Frontal cortex (tissue), 4 donors: ENCODE results near the gene GMDS. TPM values are rescaled to one million over a fixed set of nuclear protein-coding genes. Genes with fewer than 3 reads are reported as not detected.

ENCODE experiments used
- DNase-seq, 2 donors: peaks; one replicate each; pipeline ENCODE4 v3.0.0; 2012; ENCODE audit warnings: low spot score in 2 of 2
- FAIRE-seq: peaks from 2 replicates; lab custom pipeline; 2012; peaks lifted over from hg19 to GRCh38; lab: Jason Lieb, UNC
- total RNA-seq: library from RNA; depleted of rRNA; stranded (reverse); fragments of >200 nt; gene quantifications from one replicate; pipeline ENCODE4 v1.2.3, GENCODE V29; 2014
- donor health status: control.
- donor health status: control.
- donor health status: control.

Gene GMDS
- total RNA-seq, 1 donor from 2014 or later: 5.3 TPM

DNA sequence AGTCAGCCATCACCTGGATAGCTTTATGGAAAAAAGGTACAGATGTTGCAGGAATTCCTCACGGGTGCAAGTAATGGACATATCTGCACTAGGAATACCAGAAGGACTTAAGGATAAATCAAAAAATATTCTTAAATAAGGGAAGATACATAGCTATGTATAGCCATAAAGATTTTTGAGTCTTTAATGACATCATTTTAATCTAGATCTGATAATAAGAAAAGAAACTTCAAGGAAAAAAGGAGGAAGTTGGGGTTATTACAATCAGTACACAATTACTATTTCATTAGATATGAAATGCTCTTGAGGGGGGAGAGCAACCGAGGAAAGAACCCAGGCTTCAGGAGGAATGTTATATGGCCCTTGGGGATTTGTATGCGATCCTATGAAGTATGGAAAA is 525.5 kb downstream of the GMDS start:
- FAIRE-seq (no peak), DNase-seq (no peak)

DNA sequence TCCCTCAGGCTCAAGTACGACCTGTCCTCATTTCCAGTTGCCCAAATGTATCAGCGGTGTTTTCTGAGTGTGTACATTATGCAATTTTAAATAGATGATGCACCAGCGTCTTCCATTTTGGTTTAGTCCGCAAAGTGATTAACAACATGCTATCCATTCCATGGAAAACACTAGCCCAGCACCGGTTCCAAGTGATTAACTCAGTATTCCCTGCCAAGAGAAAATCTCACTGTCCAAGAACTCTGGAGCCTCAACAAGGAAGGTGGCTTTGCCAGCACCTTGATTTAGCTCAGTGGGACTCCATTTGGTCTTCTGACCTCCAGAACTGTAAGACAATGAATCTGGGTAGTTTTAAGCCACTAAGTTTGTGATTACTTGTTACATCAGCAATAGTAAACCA is 528.5 kb downstream of the GMDS start:
- DNase-seq (no peak), FAIRE-seq (no peak)

DNA sequence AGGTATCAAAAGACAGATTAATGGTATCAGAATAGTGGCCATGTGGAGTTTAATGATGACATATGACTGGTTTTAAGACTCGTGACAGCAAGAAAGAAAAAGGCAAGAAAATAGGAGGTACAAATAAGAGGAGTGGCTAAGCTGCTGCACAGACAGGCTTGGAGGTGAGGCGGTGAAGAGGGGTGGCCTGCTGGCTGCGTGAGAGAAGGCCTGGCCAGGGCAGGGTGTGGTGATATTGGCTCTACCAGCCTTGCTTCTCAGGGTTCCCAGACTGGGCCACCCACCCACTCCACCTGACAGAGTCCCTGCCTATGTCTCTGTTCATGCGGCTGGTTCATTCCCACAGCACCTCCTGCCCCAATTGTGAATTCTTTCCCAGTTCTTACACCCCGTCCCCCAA is 529.0 kb downstream of the GMDS start:
- DNase-seq: no peak
- no peak for FAIRE-seq

DNA sequence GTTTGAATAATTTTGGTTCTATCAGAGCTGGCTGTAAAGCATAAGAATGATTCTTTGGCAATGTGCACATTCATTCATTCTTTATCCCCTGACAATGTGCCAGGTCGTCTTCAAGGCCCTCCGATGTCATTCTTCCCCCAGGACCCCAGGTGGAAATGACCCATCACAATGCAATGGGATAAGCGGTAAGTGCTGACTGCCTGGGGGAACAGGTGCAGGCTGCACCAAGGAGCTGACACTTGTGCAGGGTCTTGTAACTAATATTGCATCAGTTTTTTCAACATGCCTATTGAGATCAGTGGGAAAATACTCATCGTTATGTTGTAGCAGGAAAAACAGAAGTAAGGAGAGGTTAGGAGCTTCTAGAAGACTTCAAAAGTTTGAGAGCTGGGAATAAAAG is 530.1 kb downstream of the GMDS start:
- FAIRE-seq (no peak), DNase-seq (no peak)

DNA sequence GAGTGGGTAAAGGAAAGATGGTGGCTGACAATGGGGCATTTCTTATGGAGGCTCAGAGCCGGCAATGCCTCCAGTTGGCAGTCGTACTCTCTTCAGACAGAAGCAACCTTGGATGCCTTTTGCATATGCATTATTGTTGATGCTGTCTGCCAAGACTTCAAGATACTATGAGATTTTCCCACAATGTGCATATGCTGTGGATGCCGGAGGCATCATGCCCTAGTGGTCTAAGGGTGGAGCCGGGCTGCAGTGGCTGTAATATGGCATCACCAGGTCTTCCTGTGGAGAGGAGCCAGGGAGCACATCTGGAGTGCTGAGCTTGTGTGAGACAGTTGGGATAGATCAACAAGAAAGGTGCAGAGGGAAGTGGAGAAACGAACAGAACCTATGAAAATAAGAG is 530.8 kb downstream of the GMDS start:
- FAIRE-seq: no peak
- DNase-seq: no peak

GRCh38 chr6:1713016-1713600 is 532.3 kb downstream of the GMDS start:
- FAIRE-seq: no peak
- DNase-seq: no peak

DNA sequence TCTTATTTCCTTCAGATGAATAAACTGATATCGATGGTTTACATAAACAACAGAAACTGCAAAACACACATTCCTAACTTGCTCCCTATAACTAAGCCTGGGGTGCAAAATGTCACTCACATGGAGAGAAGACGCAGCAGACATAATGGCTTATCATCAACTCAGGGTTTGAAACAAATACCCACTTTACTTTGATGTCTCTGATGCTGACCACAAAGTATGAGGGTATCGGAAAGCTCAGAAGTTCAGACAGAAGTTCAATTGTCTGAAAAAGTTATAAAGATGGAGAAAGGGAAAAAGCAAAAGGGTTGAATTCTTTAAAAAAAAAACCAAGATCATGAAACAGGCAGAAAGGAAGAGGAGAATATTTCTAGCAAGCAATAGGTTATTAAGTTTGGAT is 533.0 kb downstream of the GMDS start:
- FAIRE-seq (no peak), DNase-seq (no peak)

- FAIRE-seq (no peak), DNase-seq (no peak)
Observed at GRCh38 chr6:1711136-1711535, 534.3 kb downstream of the GMDS start.

DNA sequence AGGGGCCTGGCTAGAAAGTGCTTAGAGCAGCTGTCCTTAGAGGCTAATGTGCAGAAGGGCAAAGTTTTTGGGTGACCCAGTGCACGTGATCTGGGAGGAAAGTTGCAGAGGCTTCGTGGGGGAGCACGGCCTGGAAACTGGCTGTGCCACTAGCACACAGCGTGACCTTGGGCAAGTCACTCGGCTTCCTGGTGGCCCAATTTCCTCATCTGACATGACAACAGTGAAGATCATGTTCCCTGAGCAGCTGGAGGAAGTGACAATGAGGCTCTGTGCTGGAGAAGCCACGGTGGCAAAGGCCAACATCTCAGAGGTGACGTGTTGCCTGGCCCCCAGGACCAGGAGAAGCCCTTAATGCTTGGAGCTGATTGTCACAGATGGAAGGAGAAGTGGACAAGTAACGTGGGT is 536.2 kb downstream of the GMDS start:
- DNase-seq (no peak), FAIRE-seq (no peak)

GRCh38 chr6:1708820-1709219 is 536.6 kb downstream of the GMDS start:
- DNase-seq (no peak), FAIRE-seq (no peak)

- DNase-seq (no peak), FAIRE-seq (no peak)
Observed at GRCh38 chr6:1708122-1708521, 537.3 kb downstream of the GMDS start.

GRCh38 chr6:1705630-1706029 is 539.8 kb downstream of the GMDS start:
- DNase-seq (no peak), FAIRE-seq (no peak)

- DNase-seq: no peak
- FAIRE-seq: no peak
Observed at GRCh38 chr6:1705183-1705582, 540.2 kb downstream of the GMDS start.

DNA sequence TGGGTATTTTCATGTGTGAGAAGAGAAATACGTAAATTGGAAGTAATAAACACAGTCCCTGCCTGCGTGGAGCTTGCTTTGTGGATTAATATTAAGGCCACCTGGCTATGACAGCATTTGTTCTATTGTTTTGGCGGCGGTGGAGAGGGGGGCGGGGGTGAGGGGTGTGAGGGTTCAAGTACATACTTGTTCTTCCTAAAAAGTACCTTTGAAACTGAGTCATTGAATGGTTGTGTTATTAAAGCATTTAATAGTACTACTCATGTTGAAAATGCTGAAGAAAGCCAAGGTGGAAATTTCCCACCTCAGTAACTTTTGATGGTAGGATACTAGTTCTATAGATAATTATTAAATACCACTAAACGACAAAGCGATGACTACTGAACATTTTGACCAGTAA is 540.7 kb downstream of the GMDS start:
- FAIRE-seq: no peak
- no peak for DNase-seq

DNA sequence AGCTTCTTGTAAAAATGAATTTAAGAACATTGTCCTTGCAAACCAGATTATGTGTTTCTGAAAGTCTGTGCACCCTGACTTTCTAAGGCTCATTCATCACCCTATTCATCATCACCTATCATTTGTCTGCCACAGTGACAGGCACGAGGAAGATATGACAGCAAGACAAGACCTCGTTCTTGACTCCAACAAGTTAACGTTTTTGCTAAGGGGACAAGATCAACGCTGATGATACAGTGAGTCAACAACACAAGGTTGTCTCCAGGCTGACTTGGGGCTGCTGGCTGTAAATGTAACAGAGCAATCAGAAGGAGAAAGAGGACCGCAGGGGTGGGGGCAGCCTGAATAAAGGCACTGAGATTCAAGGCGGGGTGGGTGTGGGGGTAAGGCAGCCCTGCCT is 541.5 kb downstream of the GMDS start:
- FAIRE-seq: no peak
- DNase-seq: no peak

GRCh38 chr6:1703091-1703855 is 542.1 kb downstream of the GMDS start:
- DNase-seq (no peak), FAIRE-seq (no peak)

DNA sequence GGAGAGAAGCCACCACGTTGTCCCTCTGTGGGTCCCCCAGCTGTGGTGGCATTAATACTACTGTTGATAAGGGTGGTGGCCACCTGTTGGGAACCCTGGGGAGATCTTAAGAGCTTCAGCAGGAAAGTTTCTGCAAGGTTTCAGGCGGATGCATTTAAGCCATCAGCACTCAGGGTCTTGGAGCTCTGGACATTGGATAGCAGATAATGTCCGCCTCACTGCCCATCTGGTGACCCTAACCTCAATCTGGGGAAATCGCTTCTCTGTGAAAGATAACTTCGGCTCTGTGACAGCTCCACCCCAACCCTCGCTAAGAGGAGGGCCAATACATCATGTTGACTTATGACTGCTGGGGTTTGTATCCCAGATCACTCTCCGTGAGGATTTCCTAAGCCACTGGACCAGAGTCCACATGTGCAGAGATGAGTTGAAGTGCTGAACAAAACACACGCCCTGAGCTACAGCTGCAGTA is 542.8 kb downstream of the GMDS start:
- DNase-seq: no peak
- no peak for FAIRE-seq

GRCh38 chr6:1701668-1702353 is 543.6 kb downstream of the GMDS start:
- FAIRE-seq: no peak
- DNase-seq: no peak

DNA sequence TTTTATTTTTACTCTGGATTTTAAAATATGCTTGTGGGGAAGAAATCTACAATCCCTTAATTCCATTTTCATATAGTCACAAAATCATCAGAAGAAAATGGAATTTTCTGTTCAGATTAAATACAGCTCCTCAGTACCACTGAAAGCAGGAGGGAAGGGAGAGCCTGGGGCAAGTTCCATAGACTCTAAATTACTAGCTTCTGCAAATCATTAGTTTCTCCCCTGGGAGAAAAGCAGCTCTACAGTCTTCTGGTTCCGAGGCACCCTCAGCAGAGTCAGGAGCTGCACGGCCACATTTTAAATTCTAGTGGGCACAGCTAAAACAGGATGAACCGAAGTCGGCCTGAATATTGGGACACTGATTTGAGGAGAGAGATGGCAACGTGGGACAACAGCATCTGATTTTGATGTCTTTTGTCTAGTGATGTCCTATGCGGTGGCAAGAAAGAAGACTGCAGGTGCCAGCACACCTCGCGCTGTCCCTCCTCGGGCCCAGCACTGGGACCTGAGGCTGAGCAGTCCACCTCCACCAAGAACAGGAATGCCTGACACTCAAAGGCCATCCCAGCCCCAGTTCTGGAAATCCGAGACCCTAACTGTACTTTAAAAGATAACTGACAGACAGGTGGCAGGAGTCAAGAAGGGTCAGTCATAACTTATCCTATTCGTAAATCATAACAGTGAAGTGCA is 545.0 kb downstream of the GMDS start:
- FAIRE-seq (no peak), DNase-seq (no peak)

GRCh38 chr6:1698527-1698926 is 546.9 kb downstream of the GMDS start:
- peak in 1 of 2 donors; percentile 31 for DNase-seq
- FAIRE-seq: no peak
